IMR-90 (cell line): Measurements from ENCODE around the gene FBXL7. TPM values are rescaled to one million over a fixed set of nuclear protein-coding genes. Genes with fewer than 3 reads are reported as not detected.

Source experiments
- ATAC-seq: fragments of 200-7000 bp; cut with Tn5 transposase; 2 replicates; pipeline ENCODE4 v1.9.1; 2020; ENCODE audit warnings: low read depth, mild to moderate bottlenecking, moderate library complexity
- BruUV-seq: library from RNA; stranded (reverse); fragments of 400-500 nt; replicated peaks from 2 replicates; lab custom pipeline; 2021; lab: Mats Ljungman, UMichigan
- CTCF ChIA-PET: fragments of 300-600 bp; formaldehyde crosslinking; extraction: SDS; loops from one replicate; lab custom pipeline; 2021; ENCODE audit warnings: antibody characterized with exemption; lab: Yijun Ruan, JAX
- POLR2A ChIA-PET: fragments of 300-600 bp; sonication (Branson Sonifier 250); formaldehyde crosslinking; loops from one replicate; lab custom pipeline; 2022; ENCODE audit warnings: antibody characterized with exemption; ENCODE audit not compliant: unreplicated experiment; lab: Charles Lee
- DNase-seq: peaks from one replicate; pipeline ENCODE4 v3.0.0; 2013
- H2AFZ ChIP-seq: replicated peaks from 2 replicates; pipeline ENCODE3; 2013; ENCODE audit warnings: low read length, mild to moderate bottlenecking; ENCODE audit not compliant: poor library complexity
- H2AK5ac ChIP-seq: 2 replicates; pipeline ENCODE4 v1.6.1; 2013; ENCODE audit warnings: low read depth, low read length, inconsistent platforms
- H2AK9ac ChIP-seq: replicated peaks from 2 replicates; pipeline ENCODE3; 2013; ENCODE audit warnings: mild to moderate bottlenecking, low read depth, low read length, moderate library complexity; ENCODE audit not compliant: poor library complexity
- H2BK120ac ChIP-seq: 2 replicates; pipeline ENCODE4 v1.6.1; 2013; ENCODE audit warnings: low read depth, low read length, inconsistent platforms
- H2BK15ac ChIP-seq: 3 replicates; pipeline ENCODE4 v1.6.1; 2013; ENCODE audit warnings: low read depth, low read length, inconsistent platforms
- H2BK20ac ChIP-seq: 2 replicates; pipeline ENCODE4 v1.6.1; 2013; ENCODE audit warnings: low read depth, mild to moderate bottlenecking, inconsistent platforms, low read length, moderate library complexity
- H2BK5ac ChIP-seq: 2 replicates; pipeline ENCODE4 v1.6.1; 2013; ENCODE audit warnings: mild to moderate bottlenecking, low read depth, low read length, inconsistent platforms; ENCODE audit not compliant: poor library complexity, severe bottlenecking
- H3K14ac ChIP-seq: replicated peaks from 2 replicates; pipeline ENCODE4 v1.6.1; 2013; ENCODE audit warnings: low read depth, low read length, inconsistent platforms
- H3K18ac ChIP-seq: 2 replicates; pipeline ENCODE4 v1.6.1; 2013; ENCODE audit warnings: low read depth, low read length, control low read depth
- H3K23ac ChIP-seq: 2 replicates; pipeline ENCODE4 v1.6.1; 2013; ENCODE audit warnings: low read depth, low read length, inconsistent platforms
- H3K27ac ChIP-seq: 2 replicates; pipeline ENCODE4 v1.5.1; 2013; ENCODE audit warnings: mild to moderate bottlenecking, control low read depth, low read length; ENCODE audit not compliant: insufficient read depth
- H3K27me3 ChIP-seq: 2 replicates; pipeline ENCODE4 v1.6.1; 2013; ENCODE audit warnings: low read length; ENCODE audit not compliant: control insufficient read depth, insufficient read depth
- H3K36me3 ChIP-seq: 2 replicates; pipeline ENCODE4 v1.6.1; 2013; ENCODE audit warnings: low read length, mixed read lengths; ENCODE audit not compliant: control insufficient read depth, insufficient read depth
- H3K4ac ChIP-seq: 2 replicates; pipeline ENCODE4 v1.6.1; 2013; ENCODE audit warnings: low read depth, low read length, inconsistent platforms
- H3K4me1 ChIP-seq: 2 replicates; pipeline ENCODE4 v1.6.1; 2013; ENCODE audit warnings: low read length, mixed read lengths; ENCODE audit not compliant: control insufficient read depth, insufficient read depth
- H3K4me2 ChIP-seq: 2 replicates; pipeline ENCODE4 v1.6.1; 2013; ENCODE audit warnings: low read depth, mild to moderate bottlenecking, control low read depth, low read length, moderate library complexity
- H3K4me3 ChIP-seq: 2 replicates; pipeline ENCODE4 v1.5.1; 2013; ENCODE audit warnings: low read depth, mild to moderate bottlenecking, control low read depth, low read length, moderate library complexity; ENCODE audit not compliant: insufficient read depth
- H3K56ac ChIP-seq: 2 replicates; pipeline ENCODE4 v1.6.1; 2013; ENCODE audit warnings: low read length, inconsistent platforms; ENCODE audit not compliant: insufficient read depth; ENCODE audit errors: extremely low read depth
- H3K79me1 ChIP-seq, 2 experiments: 2 replicates each; pipeline ENCODE4 v1.6.1; 2013; ENCODE audit warnings: low read length in 2 of 2, inconsistent platforms in 1 of 2, low read depth in 1 of 2
- H3K9ac ChIP-seq: 2 replicates; pipeline ENCODE4 v1.6.1; 2013; ENCODE audit warnings: low read depth, low read length, control low read depth
- H3K9me1 ChIP-seq: 2 replicates; pipeline ENCODE4 v1.6.1; 2013; ENCODE audit warnings: low read length, inconsistent platforms; ENCODE audit not compliant: insufficient read depth
- H3K9me3 ChIP-seq: 2 replicates; pipeline ENCODE4 v1.6.1; 2013; ENCODE audit warnings: low read length; ENCODE audit not compliant: control insufficient read depth, insufficient read depth
- H4K20me1 ChIP-seq: 2 replicates; pipeline ENCODE4 v1.6.1; 2013; ENCODE audit warnings: low read length, inconsistent platforms; ENCODE audit not compliant: insufficient read depth
- H4K5ac ChIP-seq: 2 replicates; pipeline ENCODE4 v1.6.1; 2013; ENCODE audit warnings: mild to moderate bottlenecking, low read depth, low read length, control low read depth
- H4K8ac ChIP-seq, 2 experiments: 2 replicates each; pipeline ENCODE4 v1.6.1; 2013; ENCODE audit warnings: low read depth in 2 of 2, low read length in 2 of 2, control low read depth in 1 of 2, inconsistent platforms in 1 of 2
- H4K91ac ChIP-seq: 2 replicates; pipeline ENCODE4 v1.6.1; 2013; ENCODE audit warnings: low read depth, low read length, inconsistent platforms; ENCODE audit not compliant: insufficient read depth
- BHLHE40 ChIP-seq: fragments of 150-350 bp; IDR thresholded peaks from 2 replicates; pipeline ENCODE4 v1.6.1; 2016; ENCODE audit warnings: mild to moderate bottlenecking, low read depth, low read length
- CEBPB ChIP-seq: IDR thresholded peaks from 2 replicates; pipeline ENCODE4 v1.6.1; 2012; ENCODE audit warnings: low read depth, low read length, improper control_type of control experiment
- CHD1 ChIP-seq: IDR thresholded peaks from 2 replicates; pipeline ENCODE4 v1.6.1; 2012; ENCODE audit warnings: low read depth, low read length, improper control_type of control experiment
- CTCF ChIP-seq: conservative IDR thresholded peaks from 2 replicates; pipeline ENCODE4 v1.5.1; 2012; ENCODE audit warnings: mild to moderate bottlenecking, low read depth, low read length, improper control_type of control experiment
- ELK1 ChIP-seq: fragments of 150-350 bp; IDR thresholded peaks from 2 replicates; pipeline ENCODE4 v1.6.1; 2016; ENCODE audit warnings: low read depth, mild to moderate bottlenecking, low read length, moderate library complexity, borderline replicate concordance
- FOS ChIP-seq: fragments of 150-350 bp; IDR thresholded peaks from 2 replicates; pipeline ENCODE4 v1.6.1; 2016; ENCODE audit warnings: low read depth, low read length
- MAFK ChIP-seq: IDR thresholded peaks from 2 replicates; pipeline ENCODE4 v1.6.1; 2012; ENCODE audit warnings: low read depth, low read length, improper control_type of control experiment
- MAZ ChIP-seq: IDR thresholded peaks from 2 replicates; pipeline ENCODE4 v1.6.1; 2012; ENCODE audit warnings: low read depth, mild to moderate bottlenecking, low read length, improper control_type of control experiment, moderate library complexity, borderline replicate concordance
- MXI1 ChIP-seq: IDR thresholded peaks from 2 replicates; pipeline ENCODE4 v1.6.1; 2012; ENCODE audit warnings: low read depth, mild to moderate bottlenecking, low read length, moderate library complexity, borderline replicate concordance
- POLR2A ChIP-seq: IDR thresholded peaks from 2 replicates; pipeline ENCODE4 v1.6.1; 2012; ENCODE audit warnings: mild to moderate bottlenecking, low read depth, low read length
- RAD21 ChIP-seq: IDR thresholded peaks from 2 replicates; pipeline ENCODE4 v1.6.1; 2012; ENCODE audit warnings: low read length, improper control_type of control experiment
- RCOR1 ChIP-seq: IDR thresholded peaks from 2 replicates; pipeline ENCODE4 v1.6.1; 2012; ENCODE audit warnings: mild to moderate bottlenecking, low read length, improper control_type of control experiment; ENCODE audit not compliant: insufficient replicate concordance
- RFX5 ChIP-seq: IDR thresholded peaks from 2 replicates; pipeline ENCODE4 v1.8.0; 2012; ENCODE audit warnings: low read depth, mild to moderate bottlenecking, low read length, moderate library complexity
- SMC3 ChIP-seq: fragments of 150-350 bp; IDR thresholded peaks from 2 replicates; pipeline ENCODE4 v1.6.1; 2016; ENCODE audit warnings: low read depth, mild to moderate bottlenecking, antibody characterized with exemption, low read length, moderate library complexity
- USF2 ChIP-seq: fragments of 150-350 bp; IDR thresholded peaks from 2 replicates; pipeline ENCODE4 v1.6.1; 2017; ENCODE audit warnings: mild to moderate bottlenecking, antibody characterized with exemption, low read length, low read depth
- WGBS, 2 experiments: methylation state at CpG; one replicate each; pipeline versions ENCODE4 v1.1.5 to v1.1.7; 2013; ENCODE audit warnings: missing lambda C conversion rate in 2 of 2; ENCODE audit not compliant: insufficient read length in 1 of 2; ENCODE audit errors: extremely low coverage in 2 of 2; 5-methylcytosine and 5-hydroxymethylcytosine counted together
- dilution Hi-C: fragments of 300-500 bp; cut with HindIII; formaldehyde crosslinking; loops from one replicate; pipeline ENCODE4 v1.14.3; 2018; ENCODE audit warnings: low sequenced_read_pairs; ENCODE audit not compliant: unreplicated experiment
- in situ Hi-C: fragments of 300-500 bp; cut with MboI; formaldehyde crosslinking; loops from 3 replicates; pipeline ENCODE4 v1.14.3; 2019; ENCODE audit warnings: low sequenced_read_pairs, inconsistent platforms, mixed read lengths
- intact Hi-C: fragments of 100-400 bp; cut with micrococcal nuclease; formaldehyde crosslinking; loops from 2 replicates; pipeline ENCODE4 v1.10.0; 2022
- polyA plus RNA-seq, 3 experiments: library from polyadenylated mRNA; depleted of rRNA; stranded (reverse); fragments of >200 nt; gene quantifications; 2 replicates each; pipeline ENCODE4 v1.2.3, GENCODE V29; 2012; ENCODE audit warnings: low replicate concordance in 1 of 3
- total RNA-seq: library from RNA; depleted of rRNA; stranded (reverse); fragments of >200 nt; gene quantifications from 2 replicates; pipeline ENCODE4 v1.2.3, GENCODE V29; 2012

The FBXL7 gene
- total and polyA plus RNA-seq, 2 of the 4 experiments (the other 2 are of a cell fraction) = 4.1 to 10.2 TPM

GRCh38 chr5:15676591-15676990 is 176.6 kb downstream of the FBXL7 start:
- Histone ChIP-seq H3K18ac (no peak overlapping the region), H2BK120ac (no peak overlapping the region), H3K36me3 (no peaks in the 10 kb centered on the region), H3K27me3 (no peaks in the 10 kb centered on the region), H3K9ac (no peak overlapping the region), H3K9me3 (no peaks in the 10 kb centered on the region), H2AFZ (no peak overlapping the region), H2AK5ac (no peak overlapping the region), H4K8ac (no peak overlapping the region), H4K20me1 (no peaks in the 10 kb centered on the region), H3K4me3 (no peak overlapping the region), H3K4me2 (no peak overlapping the region), H2AK9ac (no peak overlapping the region), H3K4me1 (no peaks in the 10 kb centered on the region), H3K9me1 (no peaks in the 10 kb centered on the region), H2BK5ac (no peak overlapping the region), H3K4ac (no peak overlapping the region), H2BK15ac (no peak overlapping the region), H3K56ac (no peak overlapping the region), H3K79me1 (peaks cover 7 to 17% of the 10 kb centered on the region in 2 experiments; a peak in 2 of 4 replicates), H2BK20ac (no peak overlapping the region), H4K91ac (no peak overlapping the region), H4K5ac (no peak overlapping the region), H3K23ac (no peak overlapping the region), H3K27ac (no peak overlapping the region), H3K14ac (no peak overlapping the region)
- intact Hi-C loops = no loop called here
- no TSS peak for BruUV-seq
- WGBS, 2 experiments = no CpG with 5 or more reads among the region's 1 CpG
- no peak for TF ChIP-seq CEBPB
- no peak for TF ChIP-seq POLR2A
- no peak for TF ChIP-seq MAFK
- TF ChIP-seq FOS = no peak
- no peak for TF ChIP-seq ELK1
- TF ChIP-seq BHLHE40 = no peak
- TF ChIP-seq RAD21 = no peak
- TF ChIP-seq CTCF = no peak
- no peak for TF ChIP-seq MAZ
- TF ChIP-seq RCOR1 = no peak
- no peak for TF ChIP-seq CHD1
- no peak for TF ChIP-seq USF2
- no peak for TF ChIP-seq SMC3
- TF ChIP-seq RFX5 = no peak
- no peak for TF ChIP-seq MXI1
- DNase-seq = no peak
- in situ Hi-C loops = no loop called here
- ChIA-PET CTCF (no interaction called here), POLR2A (no interaction called here)
- dilution Hi-C loops = no loop called here
- no peak for ATAC-seq
